Measurements from ENCODE around the gene FBXO38. TPM values are rescaled to one million over a fixed set of nuclear protein-coding genes. Genes with fewer than 3 reads are reported as not detected.

The FBXO38 gene
- total and polyA plus RNA-seq, 9 donors: 21.0 to 30.8 (median 25.0) TPM

DNA sequence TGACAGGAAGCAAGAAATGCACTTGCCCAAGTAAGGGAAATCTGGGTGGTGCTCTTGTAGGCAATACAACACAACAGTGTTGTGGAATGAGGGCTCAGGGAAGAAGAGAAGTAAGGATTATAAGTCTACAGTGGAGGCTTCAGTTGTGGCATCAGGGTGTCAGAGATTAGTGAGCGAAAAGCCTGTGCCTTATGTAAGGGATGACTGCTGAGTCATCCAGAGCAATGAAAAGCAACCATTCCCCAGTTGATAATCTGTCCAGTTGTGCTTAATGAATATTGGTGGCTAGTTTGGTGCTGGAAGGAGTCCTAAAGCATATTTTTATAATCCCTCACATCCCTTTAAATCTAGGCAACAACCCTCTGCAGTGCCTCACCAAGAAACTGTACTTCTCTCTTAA, 42.0 kb downstream of the FBXO38 start:
- 83% methylated on average over 1 of the region's 1 CpG for WGBS (ENCODE audit: insufficient coverage)

DNA sequence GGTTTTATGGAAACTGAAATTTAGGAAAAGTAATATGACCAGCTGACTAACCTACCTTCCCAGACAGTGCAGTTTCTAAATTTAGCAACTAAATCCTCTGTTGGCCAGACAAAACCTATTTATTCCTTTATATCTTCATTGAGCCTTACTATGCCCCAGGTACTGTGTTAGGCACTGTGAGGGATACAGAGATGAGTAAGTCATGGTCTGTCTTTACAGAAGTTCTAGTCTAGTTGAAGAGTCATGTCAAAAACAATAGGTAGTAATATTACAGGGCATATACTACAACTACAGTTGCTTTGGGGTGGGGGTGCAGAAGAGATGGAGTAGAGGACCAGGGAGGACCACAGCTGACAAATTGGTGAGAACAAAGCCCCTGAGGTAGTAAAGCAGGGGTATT, 42.8 kb downstream of the FBXO38 start:
- DNase-seq: no peak
- Histone ChIP-seq H3K9me3 (replicated peaks; ENCODE audit: control insufficient read depth, low read depth, low read length) (no peaks in the 10 kb centered on the region), H3K27ac (ENCODE audit: low read length) (no peak overlapping the region), H3K4me3 (ENCODE audit: low read length) (no peak overlapping the region), H3K36me3 (ENCODE audit: control insufficient read depth, insufficient read depth, low read length) (peaks cover 42% of the 10 kb centered on the region), H3K27me3 (ENCODE audit: control insufficient read depth, insufficient read depth, low read length) (no peaks in the 10 kb centered on the region), H3K4me1 (ENCODE audit: control insufficient read depth, insufficient read depth, low read length) (no peaks in the 10 kb centered on the region)

More for the DNA sequence above, 42.0 kb downstream of the FBXO38 start:
- Histone ChIP-seq H3K9me3 (replicated peaks; ENCODE audit: control insufficient read depth, low read depth, low read length) (no peaks in the 10 kb centered on the region), H3K4me3 (ENCODE audit: low read length) (no peak overlapping the region), H3K27me3 (ENCODE audit: control insufficient read depth, insufficient read depth, low read length) (no peaks in the 10 kb centered on the region), H3K36me3 (ENCODE audit: control insufficient read depth, insufficient read depth, low read length) (peaks cover 42% of the 10 kb centered on the region), H3K27ac (ENCODE audit: low read length) (no peak overlapping the region), H3K4me1 (ENCODE audit: control insufficient read depth, insufficient read depth, low read length) (no peaks in the 10 kb centered on the region)
- no peak for DNase-seq

DNA sequence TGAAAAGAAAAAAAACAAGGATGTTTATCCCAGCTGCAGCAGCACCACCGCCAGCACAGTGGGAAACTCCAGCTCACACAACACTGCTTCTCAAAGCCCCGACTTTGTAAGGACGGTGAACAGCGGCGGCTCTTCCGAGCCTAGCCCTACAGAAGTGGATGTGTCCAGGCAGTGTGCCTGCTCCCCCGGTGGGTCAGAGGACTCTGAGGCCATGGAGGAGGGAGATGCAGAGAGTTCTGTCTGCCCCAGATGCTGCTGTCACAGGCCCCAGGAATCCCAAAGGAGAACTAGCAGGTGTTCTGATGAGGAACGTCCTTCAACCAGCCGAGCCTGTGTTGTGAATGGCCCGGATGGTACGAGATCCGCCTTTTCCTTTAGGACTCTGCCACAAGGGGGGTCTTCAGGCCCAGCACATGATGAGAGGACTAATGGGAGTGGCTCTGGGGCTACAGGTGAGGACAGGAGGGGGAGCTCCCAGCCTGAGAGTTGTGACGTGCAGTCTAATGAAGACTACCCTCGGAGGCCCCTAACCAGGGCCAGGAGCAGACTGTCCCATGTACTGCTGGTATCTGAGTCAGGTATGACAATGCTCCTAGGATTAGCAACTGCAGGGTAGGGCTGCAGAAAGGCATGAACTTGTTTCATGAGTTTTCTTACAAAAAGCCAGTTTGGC, 43.7 kb downstream of the FBXO38 start:
- Histone ChIP-seq H3K36me3 (ENCODE audit: control insufficient read depth, insufficient read depth, low read length) (peaks cover 38% of the 10 kb centered on the region), H3K9me3 (replicated peaks; ENCODE audit: control insufficient read depth, low read depth, low read length) (no peaks in the 10 kb centered on the region), H3K4me1 (ENCODE audit: control insufficient read depth, insufficient read depth, low read length) (no peaks in the 10 kb centered on the region), H3K27ac (ENCODE audit: low read length) (no peak overlapping the region), H3K4me3 (ENCODE audit: low read length) (no peak overlapping the region), H3K27me3 (ENCODE audit: control insufficient read depth, insufficient read depth, low read length) (no peaks in the 10 kb centered on the region)
- 79% methylated on average over 9 of the region's 14 CpGs for WGBS (ENCODE audit: insufficient coverage)
- DNase-seq: no peak

DNA sequence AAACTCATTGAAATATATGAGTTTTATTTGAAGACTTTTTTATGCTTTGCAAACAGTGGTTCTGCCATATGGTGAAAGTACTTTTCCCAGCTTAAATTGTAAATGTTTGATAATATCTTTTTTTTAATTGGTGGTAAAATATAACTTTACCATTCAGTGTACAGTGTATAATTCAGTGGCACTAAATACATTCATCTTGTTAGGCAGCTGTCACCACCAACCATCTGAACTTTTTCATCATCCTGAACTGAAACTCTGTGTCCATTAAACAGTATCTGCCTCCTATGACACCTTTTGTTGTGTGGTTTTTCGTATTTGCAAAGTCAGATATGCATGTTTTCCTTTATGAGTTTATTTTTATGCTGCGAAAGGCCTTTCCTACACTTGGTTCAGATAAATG, 45.1 kb downstream of the FBXO38 start:
- Histone ChIP-seq H3K36me3 (ENCODE audit: control insufficient read depth, insufficient read depth, low read length) (peaks cover 39% of the 10 kb centered on the region), H3K9me3 (replicated peaks; ENCODE audit: control insufficient read depth, low read depth, low read length) (no peaks in the 10 kb centered on the region), H3K4me1 (ENCODE audit: control insufficient read depth, insufficient read depth, low read length) (no peaks in the 10 kb centered on the region), H3K27me3 (ENCODE audit: control insufficient read depth, insufficient read depth, low read length) (no peaks in the 10 kb centered on the region), H3K4me3 (ENCODE audit: low read length) (no peak overlapping the region), H3K27ac (ENCODE audit: low read length) (no peak overlapping the region)
- WGBS (ENCODE audit: insufficient coverage): no CpG with 5 or more reads among the region's 2 CpGs
- no peak for DNase-seq

DNA sequence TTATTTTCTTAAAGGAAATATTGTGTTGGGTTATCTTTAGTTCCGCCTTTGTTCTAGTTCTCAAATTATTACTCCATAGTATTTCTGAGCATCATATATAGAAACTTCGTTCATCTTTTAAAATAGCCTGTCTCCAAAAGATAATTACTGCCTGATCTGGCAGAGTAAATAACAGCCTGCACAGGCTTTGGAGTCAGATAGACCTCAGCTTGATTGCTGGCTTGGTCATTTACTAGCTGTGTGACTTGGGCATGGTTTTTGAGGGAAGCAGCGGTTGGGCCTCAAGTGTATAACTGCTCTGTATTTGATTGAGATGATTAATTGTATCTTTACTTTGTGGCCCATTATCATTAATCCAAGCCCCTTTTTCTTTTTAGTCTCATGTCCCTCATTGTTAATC, 50.1 kb downstream of the FBXO38 start:
- H3K36me3 ChIP-seq (ENCODE audit: control insufficient read depth, insufficient read depth, low read length): peaks cover 21% of the 10 kb centered on the region
- H3K4me3 ChIP-seq (ENCODE audit: low read length): no peak overlapping the region
- no peak for DNase-seq
- H3K4me1 ChIP-seq (ENCODE audit: control insufficient read depth, insufficient read depth, low read length): no peaks in the 10 kb centered on the region
- WGBS (ENCODE audit: insufficient coverage): no CpG with 5 or more reads among the region's 3 CpGs
- H3K27ac ChIP-seq (ENCODE audit: low read length): no peak overlapping the region
- no peaks in the 10 kb centered on the region for H3K9me3 ChIP-seq (replicated peaks; ENCODE audit: control insufficient read depth, low read depth, low read length)
- no peaks in the 10 kb centered on the region for H3K27me3 ChIP-seq (ENCODE audit: control insufficient read depth, insufficient read depth, low read length)

DNA sequence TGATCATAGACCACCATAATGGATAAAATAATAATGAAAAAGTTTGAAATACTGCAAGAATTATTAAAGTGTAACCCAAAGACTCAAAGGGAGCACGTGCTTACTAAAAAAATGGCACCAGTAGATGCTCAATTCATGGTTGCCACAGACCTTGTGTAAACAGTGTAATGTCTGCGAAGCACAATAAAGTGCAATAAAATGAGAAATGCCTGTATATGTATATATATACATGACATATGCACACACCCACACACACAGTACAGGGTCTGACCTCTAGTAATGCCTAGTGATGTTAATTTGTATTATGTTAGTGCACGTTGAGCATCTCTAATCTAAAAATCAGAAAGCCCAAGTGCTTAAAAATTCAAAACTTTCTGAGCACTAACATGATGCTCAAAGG, 52.3 kb downstream of the FBXO38 start:
- Histone ChIP-seq H3K36me3 (ENCODE audit: control insufficient read depth, insufficient read depth, low read length) (peaks cover 30% of the 10 kb centered on the region), H3K4me1 (ENCODE audit: control insufficient read depth, insufficient read depth, low read length) (no peaks in the 10 kb centered on the region), H3K4me3 (ENCODE audit: low read length) (no peak overlapping the region), H3K9me3 (replicated peaks; ENCODE audit: control insufficient read depth, low read depth, low read length) (no peaks in the 10 kb centered on the region), H3K27ac (ENCODE audit: low read length) (no peak overlapping the region), H3K27me3 (ENCODE audit: control insufficient read depth, insufficient read depth, low read length) (no peaks in the 10 kb centered on the region)
- WGBS (ENCODE audit: insufficient coverage): no CpG with 5 or more reads among the region's 3 CpGs
- no peak for DNase-seq

DNA sequence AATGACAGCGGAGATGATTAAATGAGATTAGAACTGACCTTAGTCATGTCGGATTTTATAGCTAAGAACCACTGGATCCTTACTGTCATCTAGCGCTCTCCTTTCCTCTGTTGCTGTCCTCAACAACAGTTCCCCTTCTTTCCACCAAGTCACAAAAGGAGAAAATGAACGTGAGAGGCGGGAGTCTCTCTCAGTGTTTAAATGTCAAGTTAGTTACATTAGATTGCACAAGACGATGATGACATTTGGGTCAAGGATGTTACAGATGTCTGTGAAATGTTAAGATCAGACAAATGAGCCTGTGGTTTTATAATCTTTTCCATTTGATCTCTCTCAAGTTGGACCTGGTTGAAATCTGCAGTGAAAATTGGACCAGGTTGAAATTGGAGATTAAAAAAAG, 53.5 kb downstream of the FBXO38 start:
- no peak for DNase-seq
- Histone ChIP-seq H3K27ac (ENCODE audit: low read length) (no peak overlapping the region), H3K36me3 (ENCODE audit: control insufficient read depth, insufficient read depth, low read length) (peaks cover 34% of the 10 kb centered on the region), H3K4me3 (ENCODE audit: low read length) (no peak overlapping the region), H3K9me3 (replicated peaks; ENCODE audit: control insufficient read depth, low read depth, low read length) (no peaks in the 10 kb centered on the region), H3K27me3 (ENCODE audit: control insufficient read depth, insufficient read depth, low read length) (no peaks in the 10 kb centered on the region), H3K4me1 (ENCODE audit: control insufficient read depth, insufficient read depth, low read length) (no peaks in the 10 kb centered on the region)
- WGBS (ENCODE audit: insufficient coverage): 80% methylated on average over 1 of the region's 6 CpGs

DNA sequence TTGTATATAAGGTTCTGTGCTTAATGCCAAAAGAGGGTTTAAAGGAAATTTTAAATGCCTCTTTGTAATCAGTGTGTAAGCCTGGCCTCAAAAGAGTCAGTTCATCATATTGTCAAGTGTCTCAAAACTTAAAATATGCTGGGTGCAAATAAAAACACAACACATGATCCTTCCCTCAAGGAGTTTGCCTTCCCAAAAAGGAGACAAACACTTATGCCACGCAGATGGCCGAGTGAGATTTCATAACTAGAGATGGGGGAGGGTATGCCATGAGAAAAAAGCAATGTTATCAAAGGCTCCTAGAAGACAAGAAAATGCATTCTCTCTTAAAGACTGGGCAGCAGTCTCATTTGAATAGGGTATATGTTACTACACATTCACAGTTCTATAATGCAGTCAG, 55.2 kb downstream of the FBXO38 start:
- WGBS (ENCODE audit: insufficient coverage): no CpG with 5 or more reads among the region's 2 CpGs
- Histone ChIP-seq H3K36me3 (ENCODE audit: control insufficient read depth, insufficient read depth, low read length) (peaks cover 31% of the 10 kb centered on the region), H3K4me3 (ENCODE audit: low read length) (no peak overlapping the region), H3K4me1 (ENCODE audit: control insufficient read depth, insufficient read depth, low read length) (no peaks in the 10 kb centered on the region), H3K27me3 (ENCODE audit: control insufficient read depth, insufficient read depth, low read length) (no peaks in the 10 kb centered on the region), H3K9me3 (replicated peaks; ENCODE audit: control insufficient read depth, low read depth, low read length) (no peaks in the 10 kb centered on the region), H3K27ac (ENCODE audit: low read length) (no peak overlapping the region)
- DNase-seq: no peak

DNA sequence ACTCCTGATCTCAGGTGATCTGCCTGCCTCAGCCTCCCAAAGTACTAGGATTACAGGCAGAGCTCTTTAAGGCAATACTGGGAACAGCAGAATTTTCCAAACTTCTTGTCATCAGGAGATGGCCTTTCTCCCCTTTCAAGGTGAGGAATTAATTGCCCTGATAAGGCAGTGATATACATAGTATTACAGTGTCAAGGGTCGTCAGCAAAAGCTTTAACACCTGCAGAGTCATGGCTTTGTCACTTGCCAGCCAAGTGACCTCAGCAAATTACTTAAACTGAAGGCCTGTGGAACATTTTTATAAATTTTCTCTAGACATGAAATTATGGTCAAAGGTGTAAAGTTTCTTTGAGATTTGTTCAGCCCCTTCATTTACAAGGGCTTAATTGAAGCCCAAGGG, 59.5 kb downstream of the FBXO38 start:
- H3K4me1 ChIP-seq (ENCODE audit: control insufficient read depth, insufficient read depth, low read length): no peaks in the 10 kb centered on the region
- no CpG with 5 or more reads among the region's 1 CpG for WGBS (ENCODE audit: insufficient coverage)
- H3K4me3 ChIP-seq (ENCODE audit: low read length): no peak overlapping the region
- H3K27ac ChIP-seq (ENCODE audit: low read length): no peak overlapping the region
- DNase-seq: no peak
- H3K9me3 ChIP-seq (replicated peaks; ENCODE audit: control insufficient read depth, low read depth, low read length): no peaks in the 10 kb centered on the region
- H3K27me3 ChIP-seq (ENCODE audit: control insufficient read depth, insufficient read depth, low read length): no peaks in the 10 kb centered on the region
- H3K36me3 ChIP-seq (ENCODE audit: control insufficient read depth, insufficient read depth, low read length): peaks cover 18% of the 10 kb centered on the region

DNA sequence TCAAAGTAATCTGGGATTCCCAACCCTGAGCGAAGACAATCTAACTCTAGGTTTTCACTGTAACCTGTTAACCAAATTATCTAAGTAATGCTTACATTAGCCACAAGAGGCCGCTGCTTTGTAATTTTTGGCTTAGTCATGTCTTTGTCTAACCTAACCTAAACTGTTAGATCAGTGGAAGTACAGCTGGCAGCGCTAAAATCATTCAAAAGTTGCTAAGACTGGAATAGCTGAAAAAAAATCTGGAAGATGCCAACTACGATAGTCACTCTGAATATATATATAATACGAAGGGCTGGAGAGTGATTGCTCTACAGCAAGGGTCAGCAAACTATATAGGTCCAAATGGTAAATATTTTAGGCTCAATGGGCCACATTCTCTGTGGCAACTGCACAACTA, 60.2 kb downstream of the FBXO38 start:
- Histone ChIP-seq H3K4me3 (ENCODE audit: low read length) (no peak overlapping the region), H3K27me3 (ENCODE audit: control insufficient read depth, insufficient read depth, low read length) (no peaks in the 10 kb centered on the region), H3K9me3 (replicated peaks; ENCODE audit: control insufficient read depth, low read depth, low read length) (no peaks in the 10 kb centered on the region), H3K4me1 (ENCODE audit: control insufficient read depth, insufficient read depth, low read length) (no peaks in the 10 kb centered on the region), H3K36me3 (ENCODE audit: control insufficient read depth, insufficient read depth, low read length) (peaks cover 14% of the 10 kb centered on the region), H3K27ac (ENCODE audit: low read length) (no peak overlapping the region)
- DNase-seq: peak; percentile 81
- WGBS (ENCODE audit: insufficient coverage): no CpG with 5 or more reads among the region's 5 CpGs

DNA sequence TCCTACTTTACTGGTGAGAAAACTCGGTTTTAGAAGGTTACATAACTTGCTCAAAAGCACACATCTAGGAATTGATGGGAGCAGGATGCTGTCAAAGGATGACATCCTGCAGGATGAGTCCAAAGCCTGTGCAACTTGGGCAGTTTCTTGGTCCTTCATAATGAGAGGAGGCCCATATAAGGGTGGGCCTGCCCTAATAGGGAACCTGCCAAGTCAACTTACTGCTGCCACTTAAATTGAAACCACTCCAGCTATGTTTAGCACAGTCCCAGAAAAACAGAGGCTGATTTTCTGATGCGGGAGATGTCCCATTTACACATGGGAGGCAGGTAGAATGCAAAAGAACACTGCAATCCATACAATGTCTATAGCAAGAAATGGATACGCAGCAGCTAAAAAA, 61.8 kb downstream of the FBXO38 start:
- no peaks in the 10 kb centered on the region for H3K4me1 ChIP-seq (ENCODE audit: control insufficient read depth, insufficient read depth, low read length)
- H3K4me3 ChIP-seq (ENCODE audit: low read length): no peak overlapping the region
- WGBS (ENCODE audit: insufficient coverage): no CpG with 5 or more reads among the region's 3 CpGs
- no peak overlapping the region for H3K27ac ChIP-seq (ENCODE audit: low read length)
- no peaks in the 10 kb centered on the region for H3K27me3 ChIP-seq (ENCODE audit: control insufficient read depth, insufficient read depth, low read length)
- peaks cover 11% of the 10 kb centered on the region for H3K36me3 ChIP-seq (ENCODE audit: control insufficient read depth, insufficient read depth, low read length)
- H3K9me3 ChIP-seq (replicated peaks; ENCODE audit: control insufficient read depth, low read depth, low read length): no peaks in the 10 kb centered on the region
- DNase-seq: no peak

Data from muscle of leg (tissue), 11 donors.